Measurements from ENCODE around the gene GADD45B. TPM values are rescaled to one million over a fixed set of nuclear protein-coding genes. Genes with fewer than 3 reads are reported as not detected.
A peak's percentile ranks its signal among the peaks of the same experiment; 100 is the strongest.
"Not testable (repeated sequence)": the region's sequence is repeated elsewhere in the genome, so short reads cannot be mapped to it uniquely, and the experiment has no call there.

Gene GADD45B
- total RNA-seq, 2 donors from 2014 or later, result 64.0 to 189 TPM

DNA sequence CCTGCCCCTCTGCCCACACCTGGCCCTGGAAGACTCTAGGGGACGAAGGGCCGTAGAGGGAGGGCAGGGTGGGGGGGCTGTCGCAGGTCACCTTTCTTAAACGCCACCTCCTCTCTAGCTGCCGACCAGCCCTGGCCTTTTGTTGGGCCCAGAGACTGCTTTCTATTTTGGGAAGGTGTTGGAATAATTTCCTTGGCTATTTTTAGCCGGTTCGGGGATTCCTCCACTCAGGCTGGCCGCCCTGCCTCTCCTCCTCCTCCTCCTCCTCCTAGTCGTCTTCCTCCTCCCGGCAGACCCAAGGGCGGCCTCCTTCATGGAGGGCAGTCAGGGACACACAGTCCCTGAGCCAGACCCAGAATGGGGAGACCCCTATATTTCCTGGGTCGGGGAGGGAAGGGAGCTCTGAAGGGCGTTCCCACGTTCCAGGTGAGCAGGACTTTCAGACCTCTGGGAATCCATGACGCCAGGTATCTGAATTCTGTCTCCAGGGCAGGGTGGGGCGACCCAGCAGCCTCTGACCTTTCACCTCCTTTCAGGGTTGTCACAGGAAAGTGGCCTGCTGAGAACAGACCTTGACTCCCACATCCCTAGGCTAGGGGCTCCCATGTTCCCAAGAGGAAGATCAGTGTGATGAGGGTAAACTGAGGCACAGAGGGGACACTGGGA is 19.9 kb downstream of the GADD45B start:
- intact Hi-C loops (cut with DNase I), result loop anchor here (5.0 kb wide), 2 partner anchors 42 to 47 kb away; no protein-coding TSS in a partner anchor
- peak; percentile 51 to 52 for ATAC-seq
- peak; percentile 61 for DNase-seq

DNA sequence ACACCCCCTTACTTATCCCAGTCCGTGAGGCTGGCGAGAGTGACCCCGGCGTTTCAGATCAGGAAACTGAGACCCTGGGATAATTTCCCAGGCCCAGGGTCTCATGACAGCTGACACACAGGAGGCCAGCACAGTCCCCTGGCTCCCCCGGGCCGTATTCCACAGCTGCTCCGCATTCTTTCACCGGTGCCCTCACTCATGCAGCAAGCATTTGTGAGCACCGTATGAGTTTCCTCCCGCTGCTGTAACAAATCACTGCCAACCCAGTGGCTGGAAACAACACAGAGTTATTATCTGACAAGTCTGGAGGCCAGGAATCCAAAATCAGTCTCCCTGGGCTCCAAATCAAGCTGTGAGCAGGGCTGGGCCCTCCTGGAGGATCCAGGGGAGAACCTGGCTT is 21.3 kb downstream of the GADD45B start:
- ATAC-seq, result no peak
- no peak for DNase-seq
- intact Hi-C loops (cut with DNase I), result loop anchor here (5.0 kb wide), 2 partner anchors 40 to 45 kb away; no protein-coding TSS in a partner anchor

DNA sequence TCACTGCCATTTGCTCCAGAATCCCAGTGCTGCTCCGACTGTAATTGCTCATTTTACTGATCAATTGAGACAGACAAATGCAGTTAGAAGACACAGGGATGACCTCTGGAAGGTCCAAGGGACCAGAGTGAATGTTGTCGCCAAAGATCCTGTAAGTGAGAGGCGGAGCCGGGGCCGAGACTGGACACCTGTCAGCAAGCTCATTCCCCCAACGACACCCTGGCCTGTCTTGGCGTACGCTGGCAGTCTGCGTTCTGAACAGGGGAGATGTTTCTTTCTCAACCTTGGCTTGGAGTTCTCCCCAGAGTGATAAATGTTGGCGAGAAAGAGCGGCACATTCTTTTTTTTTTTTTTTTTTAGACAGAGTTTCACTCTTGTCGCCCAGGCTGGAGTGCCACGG is 24.2 kb downstream of the GADD45B start:
- DNase-seq (no peak), ATAC-seq (no peak)
- intact Hi-C loops (cut with DNase I), result no loop called here

DNA sequence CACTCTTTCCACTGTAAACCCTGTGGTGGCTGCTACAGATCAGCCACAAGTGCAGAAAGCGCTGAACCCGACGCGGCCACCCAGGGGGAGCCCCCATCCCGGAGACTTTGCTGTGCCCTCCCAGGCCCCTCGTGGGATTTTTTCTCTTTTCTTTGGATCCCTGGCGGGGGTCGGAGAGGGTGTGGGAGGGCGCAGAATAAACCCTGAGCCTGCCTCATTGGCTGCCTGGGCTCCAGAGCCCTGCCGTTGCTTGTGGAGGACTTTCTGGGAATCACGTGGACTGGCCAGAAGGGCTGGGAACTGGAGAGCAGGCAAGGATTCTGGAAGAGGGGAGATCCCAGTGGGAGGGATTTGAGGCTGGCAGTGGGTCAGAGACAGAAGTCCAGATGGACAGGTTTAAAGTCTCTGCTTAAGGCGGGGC is 24.9 kb downstream of the GADD45B start:
- DNase-seq (no peak), ATAC-seq (peak; percentile 25 to 35)
- intact Hi-C loops (cut with DNase I), result no loop called here

DNA sequence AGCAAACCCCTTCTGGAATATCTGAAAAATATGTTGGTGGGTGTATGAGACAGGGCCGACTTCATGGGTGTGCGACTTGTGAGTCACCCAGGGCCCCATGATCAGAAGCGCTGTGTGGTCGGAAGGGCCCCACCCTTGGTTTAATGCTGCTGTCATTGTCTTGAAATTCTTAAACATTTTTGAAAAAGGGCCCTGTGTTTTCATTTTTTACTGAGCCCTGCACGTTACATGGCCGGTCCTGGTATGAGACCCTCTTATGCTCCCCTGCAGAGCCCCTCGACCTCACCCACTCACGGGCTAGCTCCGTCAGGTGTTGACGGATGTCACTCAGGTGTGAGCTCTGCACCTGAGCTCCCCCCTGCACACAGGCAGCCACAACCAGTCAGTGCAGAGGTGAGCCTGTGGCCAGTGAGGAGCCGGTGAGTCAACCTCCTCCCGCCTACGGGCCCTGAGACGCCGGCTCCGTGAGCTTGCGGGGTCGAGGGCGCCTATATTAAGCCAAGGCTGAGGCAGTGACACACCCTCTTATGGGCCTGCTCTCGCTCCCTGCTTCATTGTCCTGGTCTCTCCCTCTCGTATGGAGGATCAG is 27.7 kb downstream of the GADD45B start:
- no peak for ATAC-seq
- intact Hi-C loops (cut with DNase I), result no loop called here

DNA sequence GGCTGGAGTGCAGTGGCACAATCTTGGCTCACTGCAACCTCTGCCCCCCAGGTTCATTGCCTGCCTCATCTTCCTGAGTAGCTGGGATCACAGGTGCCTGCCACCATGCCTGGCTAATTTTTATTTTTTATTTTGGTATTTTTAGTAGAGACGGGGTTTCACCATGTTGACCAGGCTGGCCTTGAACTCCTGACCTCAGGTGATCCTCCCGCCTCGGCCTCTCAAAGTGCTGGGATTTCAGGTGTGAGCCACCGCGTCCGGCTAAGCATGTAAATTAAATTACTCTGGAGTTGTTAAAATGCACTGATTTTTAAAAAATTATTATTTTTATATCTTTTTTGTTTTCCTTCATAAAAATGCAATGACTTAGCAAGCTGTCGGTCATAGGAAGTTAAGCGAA is 30.7 kb downstream of the GADD45B start:
- ATAC-seq; intact Hi-C loops (cut with DNase I); DNase-seq: not testable (repeated sequence)

More for the DNA sequence above, 27.7 kb downstream of the GADD45B start:
- DNase-seq, result no peak

DNA sequence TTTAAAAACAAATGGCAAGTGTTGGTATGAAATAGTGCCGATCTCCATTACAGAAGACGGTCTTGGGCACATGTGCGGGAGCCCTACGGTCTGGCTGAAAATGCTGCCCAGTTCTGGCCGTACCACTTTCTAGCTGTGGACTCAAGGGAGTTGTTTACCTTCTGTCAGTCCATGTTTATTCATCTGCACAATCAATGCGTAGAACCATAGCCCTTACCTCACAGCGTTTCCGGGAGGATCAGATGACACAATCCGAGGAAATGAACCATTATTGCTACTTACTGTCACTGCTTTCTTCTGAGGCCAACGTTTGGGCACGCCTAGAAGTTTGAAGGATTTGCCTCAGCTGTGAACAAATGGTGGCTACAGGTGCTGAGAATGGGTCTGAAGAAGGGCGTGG is 31.2 kb downstream of the GADD45B start:
- intact Hi-C loops (cut with DNase I), result no loop called here
- no peak for ATAC-seq

DNA sequence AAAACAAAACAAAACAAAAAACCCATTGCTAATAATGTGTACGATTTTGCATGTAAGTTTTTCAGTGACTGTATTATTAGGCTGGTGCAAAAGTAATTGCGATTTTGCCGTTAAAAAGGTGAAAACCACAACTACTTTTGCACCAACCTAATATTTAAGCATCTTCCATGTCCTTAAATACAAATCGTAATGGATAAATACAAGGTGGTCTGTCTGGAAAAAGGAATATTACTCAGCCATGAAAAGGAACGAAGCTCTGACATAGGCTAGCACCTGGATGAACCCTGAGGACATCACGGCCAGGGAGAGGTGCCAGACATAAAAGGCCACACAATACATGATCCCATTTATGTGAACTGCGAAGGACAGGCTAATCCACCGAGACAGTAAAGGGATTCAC is 33.2 kb downstream of the GADD45B start:
- DNase-seq (no peak), ATAC-seq (no peak)
- intact Hi-C loops (cut with DNase I), result no loop called here

More for the DNA sequence above, 31.2 kb downstream of the GADD45B start:
- DNase-seq, result no peak

DNA sequence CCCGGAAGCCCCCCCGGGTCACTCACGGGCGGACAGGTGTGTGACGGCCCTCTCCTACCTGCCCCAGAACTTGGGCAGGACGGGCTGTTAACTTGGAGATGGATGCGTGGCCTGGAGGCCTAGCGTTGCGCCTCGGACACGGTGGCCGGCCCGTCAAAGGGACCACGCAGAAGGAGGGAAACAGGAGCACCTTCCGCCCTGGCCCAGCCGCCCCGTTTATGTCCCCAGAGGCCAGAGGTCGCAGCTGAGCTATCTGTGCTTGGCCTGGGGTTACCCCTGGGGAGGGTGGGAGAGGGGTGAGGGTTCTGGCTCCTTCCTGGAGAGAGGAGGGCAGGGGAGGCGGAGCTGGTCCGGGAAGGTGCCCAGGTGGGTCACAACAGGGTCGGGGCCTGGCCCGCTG is 35.6 kb downstream of the GADD45B start:
- intact Hi-C loops (cut with DNase I), result no loop called here
- DNase-seq (no peak), ATAC-seq (no peak)

DNA sequence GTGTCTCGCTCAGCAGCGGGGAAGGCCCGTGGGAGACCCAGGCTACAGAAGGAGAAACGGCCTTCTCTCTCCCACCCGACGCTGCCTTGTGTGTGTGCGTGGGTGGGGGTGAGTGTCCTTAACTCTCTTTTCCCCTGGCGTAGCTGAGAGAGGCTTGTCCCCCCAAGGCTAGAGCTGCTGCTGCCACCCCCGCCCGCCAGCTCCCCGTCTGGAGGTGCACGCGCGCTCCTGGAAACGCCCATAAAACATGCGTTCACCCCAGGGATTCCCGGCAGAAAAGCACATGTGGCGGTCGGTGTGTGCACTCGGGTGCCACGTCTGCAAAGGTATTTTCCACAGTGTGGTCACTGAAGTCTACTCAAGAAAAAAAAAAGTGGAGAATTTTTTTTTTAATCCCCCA is 36.1 kb downstream of the GADD45B start:
- intact Hi-C loops (cut with DNase I), result no loop called here
- ATAC-seq (no peak), DNase-seq (no peak)

DNA sequence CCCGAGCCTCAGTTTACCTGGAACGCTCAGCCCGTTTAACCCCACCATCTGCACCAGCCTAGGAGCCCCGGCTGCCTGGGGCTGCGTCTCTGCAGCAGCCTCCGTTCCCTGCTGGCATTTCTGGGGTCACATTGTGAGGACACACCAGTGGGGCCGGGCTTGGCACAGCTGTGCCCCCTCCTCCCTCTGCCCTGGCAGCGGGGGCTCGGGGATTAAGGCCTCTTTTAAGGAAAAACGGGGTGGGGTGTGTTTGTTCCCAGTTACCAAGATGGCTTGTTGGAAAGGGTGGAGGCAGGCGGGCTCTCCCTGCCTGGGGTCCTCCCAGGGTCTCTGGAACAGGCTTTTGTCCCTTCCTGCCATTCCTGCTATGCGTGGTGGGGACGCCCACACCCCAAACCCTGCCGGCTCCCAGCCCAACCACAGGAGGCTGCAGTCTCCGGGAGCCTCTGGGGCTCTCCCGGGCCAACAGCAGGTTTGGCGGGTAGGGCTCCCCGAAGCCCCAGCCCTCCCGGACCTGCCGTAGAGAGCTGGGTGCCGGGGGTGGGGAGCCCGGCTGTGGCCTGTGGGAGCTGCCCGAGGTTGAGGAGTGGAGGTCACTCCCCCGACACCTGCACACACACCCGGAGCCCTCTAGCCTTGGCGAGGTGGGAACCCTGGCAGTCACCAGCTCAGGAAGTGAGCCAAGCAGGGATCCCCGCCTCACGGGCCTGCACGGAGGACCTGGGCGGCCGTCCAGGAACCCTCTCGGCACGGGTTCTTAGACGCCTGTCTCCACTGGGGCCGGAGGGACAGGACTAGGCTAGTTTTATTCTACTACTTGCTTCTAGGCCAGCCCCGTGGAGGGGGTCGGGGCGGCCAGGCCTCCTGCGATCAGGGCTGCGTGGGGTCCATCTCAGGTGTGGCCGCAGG is 36.9 kb downstream of the GADD45B start:
- DNase-seq (no peak), ATAC-seq (peak in 1 of 2 donors; percentile 14)

DNA sequence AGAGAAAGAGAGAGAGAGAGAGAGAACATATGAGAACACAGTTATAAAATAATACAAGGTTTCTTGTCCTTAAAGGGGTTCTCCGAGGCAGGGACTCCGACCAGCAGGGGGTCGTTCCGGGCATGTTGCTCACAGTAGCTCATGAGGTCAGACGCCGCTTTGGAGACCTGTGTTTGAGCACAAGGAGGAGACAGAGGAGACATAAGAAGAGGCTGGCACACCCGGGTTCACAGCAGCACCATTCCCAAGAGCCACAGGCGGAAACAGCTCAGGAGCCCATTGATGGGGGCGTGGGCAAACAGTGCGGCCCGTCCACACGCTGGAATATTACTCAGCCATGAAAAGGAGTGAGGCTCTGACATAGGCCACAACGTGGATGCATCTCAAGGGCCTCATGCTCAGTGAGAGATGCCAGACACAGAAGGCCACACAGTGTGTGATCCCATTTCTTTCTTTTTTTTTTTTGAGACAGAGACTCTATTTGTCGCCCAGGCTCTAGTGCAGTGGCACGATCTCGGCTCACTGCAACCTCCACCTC is 39.1 kb downstream of the GADD45B start:
- ATAC-seq (no peak), DNase-seq (no peak)
- intact Hi-C loops (cut with DNase I), result no loop called here

More for the DNA sequence above, 36.9 kb downstream of the GADD45B start:
- intact Hi-C loops (cut with DNase I), result no loop called here

DNA sequence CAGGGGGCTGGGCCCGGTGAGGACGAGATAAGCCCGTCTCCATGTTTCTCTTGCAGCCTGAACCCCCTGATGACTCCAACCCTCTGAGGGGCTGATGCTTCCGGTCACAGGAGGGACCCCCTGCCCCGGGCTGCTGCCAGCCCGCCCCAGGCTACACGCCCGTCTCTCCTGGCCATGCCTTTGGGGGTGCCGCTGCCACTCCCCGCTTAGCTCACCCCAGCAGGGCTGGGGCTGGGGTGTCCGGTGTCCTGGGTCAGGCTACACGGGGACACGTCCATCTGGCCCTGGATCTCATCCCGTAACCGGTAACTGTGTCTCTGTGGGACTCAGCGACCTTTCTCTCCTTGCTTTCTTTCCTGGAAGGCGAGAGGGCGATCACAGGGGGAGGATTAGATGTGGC is 40.8 kb downstream of the GADD45B start:
- ATAC-seq, result no peak
- intact Hi-C loops (cut with DNase I), result no loop called here
- no peak for DNase-seq

DNA sequence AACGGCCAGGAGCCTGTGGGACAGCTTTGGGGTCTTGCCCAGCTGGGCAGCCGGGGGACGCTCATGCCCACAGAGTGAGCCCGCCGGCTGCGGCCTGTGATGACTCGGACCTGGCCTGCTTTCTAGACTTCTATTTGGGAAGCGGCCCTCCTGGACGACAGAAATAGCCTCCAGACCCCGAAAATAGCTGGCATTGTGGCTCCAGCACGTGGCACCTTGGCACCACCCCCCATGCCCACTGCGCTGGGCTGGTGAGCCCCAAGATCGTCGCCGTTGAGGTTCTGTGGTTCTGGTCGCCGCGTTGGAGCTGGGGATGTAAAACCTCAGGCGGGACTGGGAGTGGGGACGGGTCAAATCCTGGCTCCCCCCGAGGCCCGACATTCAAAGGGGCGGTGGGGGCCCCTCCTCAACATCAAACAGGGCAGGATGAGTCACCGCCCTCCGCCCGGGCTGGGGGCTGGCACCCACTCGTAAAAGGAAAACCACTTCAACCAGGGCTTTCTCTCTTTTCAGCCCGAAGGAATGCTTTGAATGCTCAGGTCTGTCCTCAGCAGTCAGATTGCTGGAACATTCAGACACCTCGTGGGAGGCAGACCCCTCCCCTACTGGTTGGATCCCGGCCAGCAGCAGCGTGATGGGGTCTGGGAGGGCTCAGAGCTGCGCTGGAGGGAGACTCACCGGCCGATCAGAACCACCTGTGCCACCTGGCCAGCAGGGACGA is 42.1 kb downstream of the GADD45B start:
- ATAC-seq (peak in 1 of 2 donors; percentile 25), DNase-seq (no peak)
- intact Hi-C loops (cut with DNase I), result no loop called here

DNA sequence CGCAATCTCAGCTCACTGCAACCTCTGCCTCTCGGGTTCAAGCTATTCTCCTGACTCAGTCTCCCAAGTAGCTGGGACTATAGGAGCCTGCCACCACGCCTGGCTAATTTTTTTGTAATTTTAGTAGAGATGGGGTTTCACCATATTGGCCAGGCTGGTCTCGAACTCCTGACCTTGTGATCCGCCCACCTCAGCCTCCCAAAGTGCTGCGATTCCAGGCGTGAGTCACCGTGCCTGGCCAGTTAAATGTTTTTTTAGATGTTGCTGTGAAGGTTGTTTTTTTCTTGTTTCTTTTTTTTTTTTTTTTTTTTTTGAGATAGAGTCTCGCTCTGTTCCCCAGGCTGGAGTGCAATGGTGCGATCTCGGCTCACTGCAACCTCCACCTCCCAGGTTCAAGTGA is 42.9 kb downstream of the GADD45B start:
- ATAC-seq; DNase-seq; intact Hi-C loops (cut with DNase I): not testable (repeated sequence)

DNA sequence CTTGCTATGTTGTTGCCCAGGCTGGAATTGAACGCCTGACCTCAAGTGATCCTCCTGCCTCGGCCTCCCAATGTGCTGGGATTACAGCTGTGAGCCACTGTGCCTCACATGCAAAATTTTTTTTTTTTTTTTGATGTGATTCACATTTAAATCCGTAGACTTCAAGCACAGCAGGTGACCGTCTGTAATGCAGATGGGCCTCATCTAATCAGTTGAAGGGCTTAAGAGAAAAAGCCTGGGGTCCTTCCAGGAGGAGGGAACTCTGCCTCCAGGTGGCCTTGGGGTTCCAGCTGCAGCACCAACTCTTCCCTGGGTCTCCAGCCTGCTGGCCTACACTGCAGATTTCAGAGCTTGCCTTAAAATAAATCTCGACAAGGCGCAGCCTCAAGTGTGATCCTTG is 43.6 kb downstream of the GADD45B start:
- ATAC-seq (no peak), DNase-seq (no peak)
- intact Hi-C loops (cut with DNase I), result no loop called here

DNA sequence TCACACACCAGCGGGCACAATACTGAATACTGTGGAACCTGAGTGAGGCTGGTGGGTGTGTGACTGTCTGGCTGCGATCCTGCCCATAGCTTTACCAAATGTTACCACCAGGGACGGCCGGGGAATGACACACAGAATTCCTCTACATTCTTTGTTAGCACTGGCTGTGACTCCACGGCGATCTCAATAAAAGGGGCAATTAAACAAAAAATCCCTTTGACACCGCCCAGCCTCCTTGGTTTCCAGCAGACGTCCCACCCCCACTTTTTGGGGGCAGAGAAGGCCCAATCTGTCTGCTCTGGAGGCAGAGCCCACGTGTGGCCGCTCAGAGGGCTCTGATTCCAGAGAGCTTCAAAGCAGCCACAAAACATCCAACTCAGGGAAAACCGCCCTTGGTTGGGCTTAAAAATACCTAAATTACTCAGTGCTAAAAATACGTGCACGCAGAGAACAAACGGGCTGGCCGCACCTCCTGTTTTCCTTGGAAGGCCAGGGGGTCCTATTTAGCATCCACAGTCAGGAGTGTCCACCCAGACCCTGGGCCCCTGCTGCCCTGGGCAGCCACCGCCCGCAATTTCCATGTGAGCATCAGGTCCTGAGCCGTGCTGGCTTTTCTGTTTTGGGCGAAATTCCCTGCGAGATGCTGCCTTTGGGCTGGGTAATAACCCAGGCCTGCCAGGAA is 47.8 kb downstream of the GADD45B start:
- intact Hi-C loops (cut with DNase I), result no loop called here
- DNase-seq (no peak), ATAC-seq (no peak)

DNA sequence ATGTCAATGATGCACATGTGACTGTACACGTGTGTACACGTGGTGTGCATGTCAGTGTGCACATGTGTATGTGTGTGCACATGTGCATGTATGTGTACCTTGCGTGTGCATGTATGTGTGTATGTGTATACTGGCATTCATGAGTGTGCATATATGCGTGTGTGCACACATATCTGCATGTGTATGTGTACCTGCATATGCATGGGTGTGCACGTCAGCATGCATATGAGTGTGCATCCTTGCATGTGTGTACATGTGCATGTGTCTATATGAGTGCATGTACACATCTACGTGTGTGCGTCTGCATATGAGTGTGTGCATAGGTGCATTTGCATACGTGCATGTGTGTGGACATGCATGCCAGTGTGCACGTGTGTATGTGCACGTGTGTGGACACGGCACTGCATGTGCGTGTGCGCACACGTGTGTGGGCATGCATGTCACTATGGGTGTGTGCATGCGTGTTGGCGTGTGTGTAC is 48.5 kb downstream of the GADD45B start:
- ATAC-seq (no peak), DNase-seq (no peak)
- intact Hi-C loops (cut with DNase I), result no loop called here
